ENCODE results near the gene DISC1.

DNA sequence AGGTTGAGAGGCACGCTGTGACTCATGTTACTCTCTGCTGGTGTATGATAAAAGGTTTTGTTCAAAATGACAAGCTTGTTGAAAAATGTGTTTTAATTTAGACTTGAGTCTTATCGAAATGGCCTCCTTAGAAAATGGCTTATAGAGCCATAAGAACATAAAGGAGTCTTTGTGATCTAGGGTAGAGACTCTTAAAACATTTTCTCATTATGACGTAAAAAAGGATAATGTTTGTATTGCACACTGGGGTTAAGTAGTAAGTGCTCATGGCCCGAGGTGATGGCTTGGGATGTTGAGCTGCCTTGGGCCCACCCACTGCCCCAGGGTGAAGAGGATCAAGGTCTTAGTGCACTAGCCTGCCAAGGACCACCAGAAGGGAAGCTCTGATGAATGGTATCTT lies 117.4 kb downstream of the DISC1 start:
- TF ChIP-seq TAF1 (IDR thresholded peaks at IDR 0.05; ENCODE audit: low read depth, low read length): no peak
- no peak for TF ChIP-seq POLR2A (IDR thresholded peaks at IDR 0.05; ENCODE audit: low read depth, low read length)
- no peak for TF ChIP-seq POU2F2 (IDR thresholded peaks at IDR 0.05; ENCODE audit: low read depth, low read length)
- TF ChIP-seq POLR2AphosphoS5 (IDR thresholded peaks at IDR 0.05; ENCODE audit: low read depth, low read length): no peak
- TF ChIP-seq SPI1 (IDR thresholded peaks at IDR 0.05; ENCODE audit: low read depth, low read length): no peak

All from GM12891 (cell line).